H9 (cell line): ENCODE data around the gene ECHS1. TPM values are rescaled to one million over a fixed set of nuclear protein-coding genes. Genes with fewer than 3 reads are reported as not detected.

Experiments
- DNase-seq: peaks from one replicate; pipeline ENCODE4 v3.0.0-alpha.2; 2017
- H2AFZ ChIP-seq: one replicate; pipeline ENCODE4 v1.6.1; 2013; ENCODE audit warnings: mild to moderate bottlenecking, low read length, control low read depth, moderate library complexity
- H2AK5ac ChIP-seq: 2 replicates; pipeline ENCODE4 v1.6.1; 2013; ENCODE audit warnings: low read length, control low read depth, mixed read lengths; ENCODE audit not compliant: insufficient read length
- H2BK120ac ChIP-seq: one replicate; pipeline ENCODE4 v1.6.1; 2013; ENCODE audit warnings: low read depth, mild to moderate bottlenecking, low read length, control low read depth, inconsistent platforms; ENCODE audit not compliant: poor library complexity, severe bottlenecking
- H2BK12ac ChIP-seq: 2 replicates; pipeline ENCODE4 v1.6.1; 2013; ENCODE audit warnings: low read length, control low read depth, mixed read lengths, low read depth; ENCODE audit not compliant: insufficient read length
- H2BK15ac ChIP-seq: 2 replicates; pipeline ENCODE4 v1.6.1; 2013; ENCODE audit warnings: low read depth, low read length, control low read depth
- H2BK20ac ChIP-seq: one replicate; pipeline ENCODE4 v1.6.1; 2013; ENCODE audit warnings: low read depth, mild to moderate bottlenecking, low read length, control low read depth, inconsistent platforms; ENCODE audit not compliant: poor library complexity, severe bottlenecking
- H2BK5ac ChIP-seq: 2 replicates; pipeline ENCODE4 v1.6.1; 2013; ENCODE audit warnings: low read length, control low read depth, mixed read lengths; ENCODE audit not compliant: insufficient read length
- H3K14ac ChIP-seq: 2 replicates; pipeline ENCODE4 v1.6.1; 2013; ENCODE audit warnings: low read length, control low read depth; ENCODE audit not compliant: insufficient read depth
- H3K18ac ChIP-seq: 2 replicates; pipeline ENCODE4 v1.6.1; 2013; ENCODE audit warnings: low read depth, mild to moderate bottlenecking, mixed read lengths, low read length, control low read depth; ENCODE audit not compliant: insufficient read length
- H3K23ac ChIP-seq: 2 replicates; pipeline ENCODE4 v1.6.1; 2013; ENCODE audit warnings: low read length, control low read depth, mixed read lengths, low read depth; ENCODE audit not compliant: insufficient read length
- H3K23me2 ChIP-seq: 2 replicates; pipeline ENCODE4 v1.6.1; 2013; ENCODE audit warnings: low read depth, mild to moderate bottlenecking, mixed read lengths, low read length, control low read depth; ENCODE audit not compliant: insufficient read length, poor library complexity, severe bottlenecking
- H3K27ac ChIP-seq: 2 replicates; pipeline ENCODE4 v1.5.1; 2013; ENCODE audit warnings: low read length, control low read depth, mixed read lengths, low read depth; ENCODE audit not compliant: insufficient read length
- H3K27me3 ChIP-seq: 2 replicates; pipeline ENCODE4 v1.6.1; 2013; ENCODE audit warnings: low read length, control low read depth, inconsistent platforms; ENCODE audit not compliant: insufficient read depth
- H3K4ac ChIP-seq: 2 replicates; pipeline ENCODE4 v1.6.1; 2013; ENCODE audit warnings: low read depth, mild to moderate bottlenecking, control low read depth, inconsistent platforms, low read length, moderate library complexity
- H3K4me1 ChIP-seq: 2 replicates; pipeline ENCODE4 v1.6.1; 2013; ENCODE audit warnings: low read length, control low read depth, inconsistent platforms; ENCODE audit not compliant: insufficient read depth
- H3K4me2 ChIP-seq: 2 replicates; pipeline ENCODE4 v1.6.1; 2013; ENCODE audit warnings: low read length, control low read depth, mixed read lengths; ENCODE audit not compliant: insufficient read length, insufficient read depth
- H3K56ac ChIP-seq: 2 replicates; pipeline ENCODE4 v1.6.1; 2013; ENCODE audit warnings: low read depth, mild to moderate bottlenecking, mixed read lengths, low read length, control low read depth; ENCODE audit not compliant: insufficient read length
- H3K79me1 ChIP-seq: 2 replicates; pipeline ENCODE4 v1.6.1; 2013; ENCODE audit warnings: low read depth, mild to moderate bottlenecking, moderate library complexity, low read length, control low read depth, inconsistent platforms; ENCODE audit not compliant: insufficient read depth, poor library complexity, severe bottlenecking
- H3K79me2 ChIP-seq: 2 replicates; pipeline ENCODE4 v1.6.1; 2013; ENCODE audit warnings: low read length, control low read depth, inconsistent platforms; ENCODE audit not compliant: insufficient read depth
- H3K9ac ChIP-seq: 2 replicates; pipeline ENCODE4 v1.6.1; 2013; ENCODE audit warnings: low read length, control low read depth, mixed read lengths; ENCODE audit not compliant: insufficient read length; ENCODE audit errors: extremely low read depth
- H3K9me3 ChIP-seq: one replicate; pipeline ENCODE4 v1.6.1; 2013; ENCODE audit warnings: low read depth, low read length, inconsistent platforms; ENCODE audit not compliant: control insufficient read depth
- H3T11ph ChIP-seq: one replicate; pipeline ENCODE4 v1.6.1; 2013; ENCODE audit warnings: mild to moderate bottlenecking, low read length, control low read depth, inconsistent platforms
- H4K20me1 ChIP-seq: one replicate; pipeline ENCODE4 v1.6.1; 2013; ENCODE audit not compliant: control insufficient read depth, insufficient read length, insufficient read depth
- H4K5ac ChIP-seq: 2 replicates; pipeline ENCODE4 v1.6.1; 2013; ENCODE audit warnings: low read depth, mild to moderate bottlenecking, mixed read lengths, low read length, control low read depth; ENCODE audit not compliant: insufficient read length
- H4K8ac ChIP-seq: replicated peaks from 2 replicates; pipeline ENCODE4 v1.6.1; 2013; ENCODE audit warnings: low read length, control low read depth, mixed read lengths, low read depth; ENCODE audit not compliant: insufficient read length
- H4K91ac ChIP-seq: 2 replicates; pipeline ENCODE4 v1.6.1; 2013; ENCODE audit warnings: low read depth, mild to moderate bottlenecking, moderate library complexity, mixed read lengths, low read length, control low read depth; ENCODE audit not compliant: insufficient read length
- H3K27ac Mint-ChIP-seq, 3 experiments: 2 replicates in 2 of 3; 3 replicates in 1 of 3; pipeline ENCODE4 v1.8.0; 2020 to 2021; ENCODE audit warnings: mixed read lengths in 3 of 3, mild to moderate bottlenecking in 1 of 3, moderate library complexity in 1 of 3
- H3K27me3 Mint-ChIP-seq: 2 replicates; pipeline ENCODE4 v1.8.0; 2021; ENCODE audit warnings: low read depth, mild to moderate bottlenecking, moderate library complexity, mixed read lengths
- H3K36me3 Mint-ChIP-seq, 3 experiments: 2 replicates in 2 of 3; 3 replicates in 1 of 3; pipeline ENCODE4 v1.8.0; 2020 to 2021; ENCODE audit warnings: low read depth in 3 of 3, mixed read lengths in 3 of 3; ENCODE audit not compliant: insufficient read depth in 1 of 3
- H3K4me1 Mint-ChIP-seq, 2 experiments: 2 replicates each; pipeline ENCODE4 v1.8.0; 2020; ENCODE audit warnings: mixed read lengths in 2 of 2
- H3K4me3 Mint-ChIP-seq, 2 experiments: 2 replicates in 1 of 2; 3 replicates in 1 of 2; pipeline ENCODE4 v1.8.0; 2020 to 2021; ENCODE audit warnings: mild to moderate bottlenecking in 2 of 2, mixed read lengths in 2 of 2, moderate library complexity in 1 of 2
- H3K9me3 Mint-ChIP-seq, 2 experiments: 2 replicates in 1 of 2; 3 replicates in 1 of 2; pipeline ENCODE4 v1.8.0; 2020; ENCODE audit warnings: mild to moderate bottlenecking in 2 of 2, mixed read lengths in 2 of 2, moderate library complexity in 1 of 2
- CTCF ChIP-seq: fragments of 200-600 bp; sonication (generic); conservative IDR thresholded peaks from 3 replicates; pipeline ENCODE4 v1.8.0; 2021; ENCODE audit warnings: antibody characterized with exemption, mild to moderate bottlenecking
- WGBS: extraction: QIAGEN DNeasy Blood & Tissue Kit; methylation state at CpG from one replicate; pipeline ENCODE4 v1.1.7; 2013; ENCODE audit warnings: missing lambda C conversion rate, low lambda C conversion rate, mixed read lengths; ENCODE audit not compliant: insufficient read length; ENCODE audit errors: extremely low coverage; 5-methylcytosine and 5-hydroxymethylcytosine counted together
- total RNA-seq: library from RNA; stranded (reverse); gene quantifications from 2 replicates; pipeline ENCODE4 v1.2.1, GENCODE V29; 2021

The ECHS1 gene
- total RNA-seq, 1 experiment from 2014 or later = 94.1 TPM

GRCh38 chr10:133361773-133362441 lies 11.2 kb downstream of the ECHS1 start:
- no peaks in the 10 kb centered on the region; the same call in 1 of the 2 replicates for H3K27me3 ChIP-seq
- Mint-ChIP-seq H3K9me3 (no peaks in the 10 kb centered on the region), H3K27me3 (peaks cover 24% of the 10 kb centered on the region), H3K4me3 (no peak overlapping the region; a peak in 1 of 5 replicates), H3K4me1 (peaks cover 0 to 2% of the 10 kb centered on the region in 2 experiments; a peak in 1 of 4 replicates), H3K27ac (peak overlapping the region in 1 of 3 experiments; percentile 71; a peak in 2 of 7 replicates), H3K36me3 (peaks cover 25 to 48% (median 45%) of the 10 kb centered on the region in 3 experiments; a peak in 6 of 7 replicates)
- H3K4ac ChIP-seq = no peak overlapping the region
- no peak for DNase-seq
- H3K4me1 ChIP-seq = no peaks in the 10 kb centered on the region
- H3K9me3 ChIP-seq = no peaks in the 10 kb centered on the region
- no peak overlapping the region for H3K27ac ChIP-seq
- H2BK15ac ChIP-seq = no peak overlapping the region
- H3K79me1 ChIP-seq = no peaks in the 10 kb centered on the region
- H3K4me2 ChIP-seq = no peak overlapping the region
- no peak overlapping the region for H3K18ac ChIP-seq
- no peak overlapping the region for H3K23ac ChIP-seq
- no peak overlapping the region for H2BK5ac ChIP-seq
- TF ChIP-seq CTCF = no peak
- H4K91ac ChIP-seq = no peak overlapping the region
- no peaks in the 10 kb centered on the region for H4K20me1 ChIP-seq
- H2AFZ ChIP-seq = no peak overlapping the region
- no peaks in the 10 kb centered on the region for H3K79me2 ChIP-seq
- no peak overlapping the region for H3T11ph ChIP-seq
- no peak overlapping the region for H3K14ac ChIP-seq
- H2BK120ac ChIP-seq = no peak overlapping the region
- no peak overlapping the region for H2AK5ac ChIP-seq
- no peak overlapping the region for H3K56ac ChIP-seq
- no peaks in the 10 kb centered on the region for H3K23me2 ChIP-seq
- no peak overlapping the region for H4K5ac ChIP-seq
- no CpG with 5 or more reads among the region's 18 CpGs for WGBS
- no peak overlapping the region for H2BK12ac ChIP-seq
- no peak overlapping the region for H4K8ac ChIP-seq
- H3K9ac ChIP-seq = no peak overlapping the region
- no peak overlapping the region for H2BK20ac ChIP-seq
